ENCODE data around the gene PIGU. TPM values are rescaled to one million over a fixed set of nuclear protein-coding genes. Genes with fewer than 3 reads are reported as not detected.
A peak's percentile ranks its signal among the peaks of the same experiment; 100 is the strongest.

Gene PIGU
- total and polyA plus RNA-seq, 2 of the 13 experiments (the other 11 are each of a cell fraction or from before 2014, with no cell fraction given) = 45.5 to 231 TPM

DNA sequence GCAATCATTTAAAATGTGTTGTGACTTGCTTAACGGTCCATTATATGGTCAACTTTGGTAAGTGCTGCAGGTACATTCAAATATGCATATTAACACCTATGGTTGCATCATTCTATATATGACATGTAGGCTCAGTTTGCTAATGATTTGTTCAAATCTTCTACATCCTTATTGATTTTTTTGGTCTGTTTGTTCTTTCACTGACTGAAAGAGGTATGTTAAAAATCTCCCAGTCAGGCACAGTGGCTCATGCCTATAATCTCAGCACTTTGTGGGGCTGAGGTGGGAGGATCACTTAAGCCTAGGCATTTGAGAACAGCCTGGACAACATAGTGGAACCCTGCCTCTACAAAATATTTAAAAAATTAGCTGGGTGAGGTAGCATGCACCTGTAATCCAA lies 29.2 kb downstream of the PIGU start (continued):
- TF ChIP-seq ZNF570 (CRISPR knock-in tag; IDR thresholded peaks at IDR 0.05; ENCODE audit: borderline replicate concordance) (no peak), RARG (CRISPR knock-in tag; IDR thresholded peaks at IDR 0.05; ENCODE audit: low read depth) (no peak), ZNF367 (CRISPR knock-in tag; IDR thresholded peaks at IDR 0.05; ENCODE audit: borderline replicate concordance) (no peak), MATR3 (CRISPR knock-in tag; IDR thresholded peaks at IDR 0.05) (no peak), FOSL2 (CRISPR knock-in tag; IDR thresholded peaks at IDR 0.05) (peak; percentile 6; the same call in 1 of the 2 replicates), ZNF138 (CRISPR knock-in tag; IDR thresholded peaks at IDR 0.05; ENCODE audit: low read depth) (no peak), TBL1XR1 (IDR thresholded peaks at IDR 0.05; ENCODE audit: borderline replicate concordance, low read length, partially characterized antibody) (peak; percentile 10), ZNF775 (CRISPR knock-in tag; IDR thresholded peaks at IDR 0.05; ENCODE audit: borderline replicate concordance) (no peak), ZBTB38 (CRISPR knock-in tag; IDR thresholded peaks at IDR 0.05) (no peak), SAP130 (CRISPR knock-in tag; IDR thresholded peaks at IDR 0.05; ENCODE audit: low read depth) (0 out of 2 replicates have a peak, but pooled peaks have one; percentile 18), ZNF703 (CRISPR knock-in tag; IDR thresholded peaks at IDR 0.05; ENCODE audit: borderline replicate concordance) (no peak), ZNF292 (CRISPR knock-in tag; IDR thresholded peaks at IDR 0.05; ENCODE audit: borderline replicate concordance, low read depth) (no peak), ZNF660 (CRISPR knock-in tag; IDR thresholded peaks at IDR 0.05; ENCODE audit: borderline replicate concordance, low read depth) (no peak), ZNF567 (CRISPR knock-in tag; IDR thresholded peaks at IDR 0.05; ENCODE audit: borderline replicate concordance) (no peak), BHLHE40 (IDR thresholded peaks at IDR 0.05; ENCODE audit: low read length) (no peak), PCBP1 (IDR thresholded peaks at IDR 0.05; ENCODE audit: borderline replicate concordance, low read depth, low read length) (no peak), SOX13 (IDR thresholded peaks at IDR 0.05) (no peak), SOX13 (CRISPR knock-in tag; conservative IDR thresholded peaks at IDR 0.05 in 1 of 2, IDR thresholded peaks at IDR 0.05 in 1 of 2) (peak in 1 of 2 experiments; percentile 50; a peak in 1 of 4 replicates)
- TF ChIP-seq, protein P1, sequence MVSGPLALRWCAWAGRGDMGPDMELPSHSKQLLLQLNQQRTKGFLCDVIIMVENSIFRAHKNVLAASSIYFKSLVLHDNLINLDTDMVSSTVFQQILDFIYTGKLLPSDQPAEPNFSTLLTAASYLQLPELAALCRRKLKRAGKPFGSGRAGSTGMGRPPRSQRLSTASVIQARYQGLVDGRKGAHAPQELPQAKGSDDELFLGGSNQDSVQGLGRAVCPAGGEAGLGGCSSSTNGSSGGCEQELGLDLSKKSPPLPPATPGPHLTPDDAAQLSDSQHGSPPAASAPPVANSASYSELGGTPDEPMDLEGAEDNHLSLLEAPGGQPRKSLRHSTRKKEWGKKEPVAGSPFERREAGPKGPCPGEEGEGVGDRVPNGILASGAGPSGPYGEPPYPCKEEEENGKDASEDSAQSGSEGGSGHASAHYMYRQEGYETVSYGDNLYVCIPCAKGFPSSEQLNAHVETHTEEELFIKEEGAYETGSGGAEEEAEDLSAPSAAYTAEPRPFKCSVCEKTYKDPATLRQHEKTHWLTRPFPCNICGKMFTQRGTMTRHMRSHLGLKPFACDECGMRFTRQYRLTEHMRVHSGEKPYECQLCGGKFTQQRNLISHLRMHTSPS (CRISPR knock-in tag; IDR thresholded peaks at IDR 0.05; ENCODE audit: low read depth) = no peak
- TF ChIP-seq, protein P2, sequence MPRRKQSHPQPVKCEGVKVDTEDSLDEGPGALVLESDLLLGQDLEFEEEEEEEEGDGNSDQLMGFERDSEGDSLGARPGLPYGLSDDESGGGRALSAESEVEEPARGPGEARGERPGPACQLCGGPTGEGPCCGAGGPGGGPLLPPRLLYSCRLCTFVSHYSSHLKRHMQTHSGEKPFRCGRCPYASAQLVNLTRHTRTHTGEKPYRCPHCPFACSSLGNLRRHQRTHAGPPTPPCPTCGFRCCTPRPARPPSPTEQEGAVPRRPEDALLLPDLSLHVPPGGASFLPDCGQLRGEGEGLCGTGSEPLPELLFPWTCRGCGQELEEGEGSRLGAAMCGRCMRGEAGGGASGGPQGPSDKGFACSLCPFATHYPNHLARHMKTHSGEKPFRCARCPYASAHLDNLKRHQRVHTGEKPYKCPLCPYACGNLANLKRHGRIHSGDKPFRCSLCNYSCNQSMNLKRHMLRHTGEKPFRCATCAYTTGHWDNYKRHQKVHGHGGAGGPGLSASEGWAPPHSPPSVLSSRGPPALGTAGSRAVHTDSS (CRISPR knock-in tag; conservative IDR thresholded peaks at IDR 0.05) = no peak
- TF ChIP-seq, protein P3, sequence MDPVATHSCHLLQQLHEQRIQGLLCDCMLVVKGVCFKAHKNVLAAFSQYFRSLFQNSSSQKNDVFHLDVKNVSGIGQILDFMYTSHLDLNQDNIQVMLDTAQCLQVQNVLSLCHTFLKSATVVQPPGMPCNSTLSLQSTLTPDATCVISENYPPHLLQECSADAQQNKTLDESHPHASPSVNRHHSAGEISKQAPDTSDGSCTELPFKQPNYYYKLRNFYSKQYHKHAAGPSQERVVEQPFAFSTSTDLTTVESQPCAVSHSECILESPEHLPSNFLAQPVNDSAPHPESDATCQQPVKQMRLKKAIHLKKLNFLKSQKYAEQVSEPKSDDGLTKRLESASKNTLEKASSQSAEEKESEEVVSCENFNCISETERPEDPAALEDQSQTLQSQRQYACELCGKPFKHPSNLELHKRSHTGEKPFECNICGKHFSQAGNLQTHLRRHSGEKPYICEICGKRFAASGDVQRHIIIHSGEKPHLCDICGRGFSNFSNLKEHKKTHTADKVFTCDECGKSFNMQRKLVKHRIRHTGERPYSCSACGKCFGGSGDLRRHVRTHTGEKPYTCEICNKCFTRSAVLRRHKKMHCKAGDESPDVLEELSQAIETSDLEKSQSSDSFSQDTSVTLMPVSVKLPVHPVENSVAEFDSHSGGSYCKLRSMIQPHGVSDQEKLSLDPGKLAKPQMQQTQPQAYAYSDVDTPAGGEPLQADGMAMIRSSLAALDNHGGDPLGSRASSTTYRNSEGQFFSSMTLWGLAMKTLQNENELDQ (CRISPR knock-in tag; IDR thresholded peaks at IDR 0.05; ENCODE audit: borderline replicate concordance) = no peak
- TF ChIP-seq, protein P4, sequence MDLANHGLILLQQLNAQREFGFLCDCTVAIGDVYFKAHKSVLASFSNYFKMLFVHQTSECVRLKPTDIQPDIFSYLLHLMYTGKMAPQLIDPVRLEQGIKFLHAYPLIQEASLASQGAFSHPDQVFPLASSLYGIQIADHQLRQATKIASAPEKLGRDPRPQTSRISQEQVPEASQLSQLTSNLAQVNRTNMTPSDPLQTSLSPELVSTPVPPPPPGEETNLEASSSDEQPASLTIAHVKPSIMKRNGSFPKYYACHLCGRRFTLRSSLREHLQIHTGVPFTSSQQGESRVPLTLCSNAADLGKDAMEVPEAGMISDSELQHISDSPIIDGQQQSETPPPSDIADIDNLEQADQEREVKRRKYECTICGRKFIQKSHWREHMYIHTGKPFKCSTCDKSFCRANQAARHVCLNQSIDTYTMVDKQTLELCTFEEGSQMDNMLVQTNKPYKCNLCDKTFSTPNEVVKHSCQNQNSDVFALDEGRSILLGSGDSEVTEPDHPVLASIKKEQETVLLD (CRISPR knock-in tag; IDR thresholded peaks at IDR 0.05; ENCODE audit: low read depth) = no peak
